Measurements from ENCODE around the gene ABCC3.

The ABCC3 gene

DNA sequence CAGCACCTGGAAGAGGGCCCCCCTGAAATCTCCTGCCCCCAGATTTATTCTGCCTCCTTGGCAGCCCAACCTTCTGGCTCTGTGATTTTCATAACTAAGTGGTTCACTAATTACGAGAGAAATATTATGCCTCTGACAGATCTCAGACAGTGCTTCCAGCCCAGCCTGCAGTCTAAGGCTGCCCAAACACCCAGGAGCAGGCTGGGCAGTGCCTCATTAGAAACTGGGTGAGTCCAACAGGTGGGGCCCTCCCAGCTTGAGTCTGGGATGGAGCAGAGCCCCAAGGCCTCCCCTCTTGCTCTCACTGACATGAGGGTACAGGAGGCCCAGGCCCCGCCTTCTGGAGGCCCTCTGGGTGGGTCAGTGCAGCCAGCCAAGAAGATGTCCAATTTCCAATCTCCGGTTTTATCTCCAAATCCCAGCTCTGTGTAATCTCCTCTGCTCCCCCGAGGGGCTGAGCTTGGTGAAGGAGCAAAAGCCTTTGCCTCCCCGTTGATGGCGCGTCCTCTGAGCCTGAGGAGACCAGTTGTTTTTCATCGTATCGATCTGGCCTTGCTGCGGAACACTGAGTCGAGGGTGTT lies 20.1 kb upstream of the ABCC3 start:
- H3K9me3 ChIP-seq = no peaks in the 10 kb centered on the region
- TF ChIP-seq Cebpa-rat (IDR thresholded peaks at IDR 0.05) = no peak
- H3K27me3 ChIP-seq = no peaks in the 10 kb centered on the region
- H3K4me2 ChIP-seq = peak overlapping the region; percentile 40; the same call in 1 of the 2 replicates
- no peak overlapping the region for H3K4me3 ChIP-seq
- H3K36me3 ChIP-seq = no peaks in the 10 kb centered on the region
- H3K4me1 ChIP-seq = peaks cover 19% of the 10 kb centered on the region
- H4K20me1 ChIP-seq = no peaks in the 10 kb centered on the region
- no peak overlapping the region for H3K27ac ChIP-seq
- H3K9ac ChIP-seq = no peak overlapping the region

DNA sequence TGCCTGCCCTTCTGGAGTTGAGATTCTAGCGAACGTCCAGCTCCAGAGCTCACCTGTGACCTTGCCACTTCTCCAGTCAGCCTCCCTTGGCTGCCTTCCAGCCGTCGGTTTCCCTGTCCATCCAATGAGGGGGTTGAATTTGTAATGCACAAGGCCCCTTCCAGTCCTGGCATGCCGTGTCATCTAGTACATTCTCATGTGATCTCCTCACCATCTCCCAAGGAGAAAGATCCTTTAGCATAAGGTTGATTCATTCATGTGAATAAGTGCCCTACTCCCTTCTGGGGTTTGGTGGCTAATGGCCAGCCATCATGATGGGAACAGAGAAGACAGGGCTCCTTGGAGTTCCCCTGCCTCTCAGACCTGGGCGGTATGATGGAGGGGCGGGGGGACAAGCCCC lies 18.9 kb upstream of the ABCC3 start:
- Histone ChIP-seq H3K27ac (no peak overlapping the region), H3K9me3 (no peaks in the 10 kb centered on the region), H3K36me3 (no peaks in the 10 kb centered on the region), H4K20me1 (no peaks in the 10 kb centered on the region), H3K4me3 (no peak overlapping the region), H3K4me2 (no peak overlapping the region), H3K9ac (no peak overlapping the region), H3K27me3 (no peaks in the 10 kb centered on the region), H3K4me1 (peaks cover 27% of the 10 kb centered on the region)
- no peak for TF ChIP-seq Cebpa-rat (IDR thresholded peaks at IDR 0.05)

- Histone ChIP-seq H3K4me2 (no peak overlapping the region), H3K36me3 (no peaks in the 10 kb centered on the region), H3K4me3 (no peak overlapping the region), H3K9me3 (no peaks in the 10 kb centered on the region), H3K9ac (no peak overlapping the region), H3K27ac (no peak overlapping the region), H3K4me1 (peaks cover 27% of the 10 kb centered on the region), H3K27me3 (no peaks in the 10 kb centered on the region), H4K20me1 (no peaks in the 10 kb centered on the region)
- no peak for TF ChIP-seq Cebpa-rat (IDR thresholded peaks at IDR 0.05)
Observed at GRCh38 chr17:50618300-50618699, 16.4 kb upstream of the ABCC3 start.

DNA sequence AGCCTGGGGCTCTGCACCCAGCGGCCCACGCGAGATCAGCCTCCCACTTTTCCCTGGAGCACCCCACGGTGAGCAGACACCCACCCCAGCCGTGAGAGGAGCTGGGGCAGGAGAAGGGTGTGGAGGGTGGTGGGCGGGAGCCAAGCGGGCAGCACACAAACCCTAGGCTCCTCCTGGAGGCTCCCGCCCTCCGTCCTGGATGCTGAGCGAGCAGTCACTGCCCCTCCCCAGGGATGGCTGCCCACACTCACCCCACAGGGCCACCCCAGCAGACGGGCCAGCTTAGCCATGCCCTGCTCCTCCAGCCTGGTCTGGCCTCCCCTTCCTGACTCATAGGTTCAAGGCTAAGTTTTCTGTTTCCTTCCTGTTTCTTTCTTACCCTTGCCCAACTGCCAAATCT lies 15.7 kb upstream of the ABCC3 start:
- Histone ChIP-seq H3K4me3 (no peak overlapping the region), H3K4me1 (peaks cover 25% of the 10 kb centered on the region), H3K27me3 (no peaks in the 10 kb centered on the region), H4K20me1 (no peaks in the 10 kb centered on the region), H3K4me2 (peak overlapping the region; percentile 53), H3K9ac (no peak overlapping the region), H3K9me3 (no peaks in the 10 kb centered on the region), H3K36me3 (no peaks in the 10 kb centered on the region), H3K27ac (peak overlapping the region; percentile 42)
- no peak for TF ChIP-seq Cebpa-rat (IDR thresholded peaks at IDR 0.05)

GRCh38 chr17:50619489-50619888 lies 15.2 kb upstream of the ABCC3 start:
- Histone ChIP-seq H3K4me1 (peaks cover 20% of the 10 kb centered on the region), H3K36me3 (no peaks in the 10 kb centered on the region), H3K4me2 (peak overlapping the region; percentile 53), H3K27me3 (no peaks in the 10 kb centered on the region), H4K20me1 (no peaks in the 10 kb centered on the region), H3K9me3 (no peaks in the 10 kb centered on the region), H3K9ac (no peak overlapping the region), H3K4me3 (no peak overlapping the region), H3K27ac (no peak overlapping the region)
- TF ChIP-seq Cebpa-rat (IDR thresholded peaks at IDR 0.05) = no peak

DNA sequence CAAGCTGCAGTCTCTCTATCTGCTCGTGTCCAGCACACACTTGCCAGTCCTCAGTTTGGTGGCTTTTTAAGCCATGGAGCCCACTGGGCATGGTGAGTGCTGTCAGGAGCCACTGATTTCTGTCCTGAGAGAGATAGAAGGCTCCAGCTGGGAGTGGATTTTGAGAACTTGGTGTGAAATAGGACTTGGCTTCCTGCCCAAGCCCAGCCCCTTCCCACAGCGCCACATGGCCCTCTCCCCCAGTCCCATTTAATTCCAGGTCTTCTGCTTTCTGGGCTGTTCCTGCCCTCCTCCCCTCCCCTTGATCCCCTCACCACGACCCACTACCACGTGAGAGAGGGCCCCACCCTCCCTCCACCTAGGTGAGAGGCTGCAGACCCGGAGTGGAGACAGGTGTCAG lies 14.4 kb upstream of the ABCC3 start:
- no peak overlapping the region for H3K4me2 ChIP-seq
- TF ChIP-seq Cebpa-rat (IDR thresholded peaks at IDR 0.05) = no peak
- no peak overlapping the region for H3K4me3 ChIP-seq
- H3K36me3 ChIP-seq = no peaks in the 10 kb centered on the region
- H3K4me1 ChIP-seq = peaks cover 26% of the 10 kb centered on the region
- no peak overlapping the region for H3K9ac ChIP-seq
- no peaks in the 10 kb centered on the region for H3K9me3 ChIP-seq
- H3K27me3 ChIP-seq = no peaks in the 10 kb centered on the region
- no peak overlapping the region for H3K27ac ChIP-seq
- H4K20me1 ChIP-seq = no peaks in the 10 kb centered on the region

- no peaks in the 10 kb centered on the region for H4K20me1 ChIP-seq
- peaks cover 32% of the 10 kb centered on the region for H3K4me1 ChIP-seq
- H3K4me3 ChIP-seq = no peak overlapping the region
- no peak overlapping the region for H3K9ac ChIP-seq
- H3K36me3 ChIP-seq = no peaks in the 10 kb centered on the region
- TF ChIP-seq Cebpa-rat (IDR thresholded peaks at IDR 0.05) = no peak
- H3K27ac ChIP-seq = no peak overlapping the region
- no peaks in the 10 kb centered on the region for H3K27me3 ChIP-seq
- H3K4me2 ChIP-seq = no peak overlapping the region
- no peaks in the 10 kb centered on the region for H3K9me3 ChIP-seq
Observed at GRCh38 chr17:50620858-50621257, 13.8 kb upstream of the ABCC3 start.

DNA sequence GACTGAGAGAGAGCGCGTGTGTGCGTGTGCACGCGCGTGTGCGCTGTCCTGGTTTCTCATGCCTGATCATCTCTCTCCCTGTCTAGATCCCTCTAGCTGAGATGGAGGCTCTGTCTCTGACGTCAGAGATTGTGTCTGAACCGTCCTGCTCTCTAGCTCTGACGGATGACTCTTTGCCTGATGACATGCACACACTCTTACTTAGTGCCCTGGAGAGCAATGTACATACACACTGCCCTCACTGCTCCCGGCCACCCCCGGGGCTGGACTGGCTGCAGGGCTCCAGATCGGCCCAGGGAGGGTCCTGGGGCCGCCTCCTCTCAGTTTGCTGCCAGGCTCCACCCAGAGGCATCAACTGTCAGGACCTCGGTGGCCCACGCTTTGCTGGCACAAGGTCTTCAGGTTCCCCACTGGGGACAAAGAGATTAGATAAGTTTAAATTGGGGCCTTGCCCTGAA lies 13.1 kb upstream of the ABCC3 start:
- Histone ChIP-seq H4K20me1 (no peaks in the 10 kb centered on the region), H3K4me2 (no peak overlapping the region), H3K27ac (no peak overlapping the region), H3K36me3 (no peaks in the 10 kb centered on the region), H3K27me3 (no peaks in the 10 kb centered on the region), H3K4me1 (peaks cover 40% of the 10 kb centered on the region), H3K9me3 (no peaks in the 10 kb centered on the region), H3K9ac (no peak overlapping the region), H3K4me3 (no peak overlapping the region)
- no peak for TF ChIP-seq Cebpa-rat (IDR thresholded peaks at IDR 0.05)

DNA sequence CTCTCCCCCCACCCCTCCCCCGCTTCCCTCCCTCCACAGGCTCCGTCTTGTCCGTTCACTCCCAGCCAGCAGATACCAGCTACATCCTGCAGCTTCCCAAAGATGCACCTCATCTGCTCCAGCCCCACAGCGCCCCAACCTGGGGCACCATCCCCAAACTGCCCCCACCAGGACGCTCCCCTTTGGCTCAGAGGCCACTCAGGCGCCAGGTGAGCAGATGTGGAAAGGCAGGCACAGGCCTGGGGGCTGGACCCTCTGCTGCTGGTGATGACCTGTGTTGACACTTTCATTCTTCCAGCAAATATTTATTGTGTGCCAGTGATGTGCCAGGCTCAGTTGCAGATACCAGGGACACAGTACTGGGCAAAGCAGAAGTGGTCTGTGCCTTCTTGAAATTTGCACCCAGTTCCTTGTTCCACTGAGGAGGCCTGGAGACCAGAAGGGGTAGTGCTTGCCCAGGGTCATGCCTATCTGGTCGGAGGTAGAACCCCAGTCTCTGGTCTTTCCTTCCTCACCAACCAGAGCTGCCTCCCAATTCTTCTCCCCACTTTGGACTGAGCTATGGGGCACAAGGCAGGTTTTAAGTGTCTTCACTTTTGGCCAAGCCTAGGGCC lies 10.3 kb upstream of the ABCC3 start:
- peak overlapping the region; percentile 88 for H3K4me2 ChIP-seq
- no peaks in the 10 kb centered on the region for H3K36me3 ChIP-seq
- TF ChIP-seq Cebpa-rat (IDR thresholded peaks at IDR 0.05) = no peak

GRCh38 chr17:50625032-50625871 lies 9.4 kb upstream of the ABCC3 start:
- no peak for TF ChIP-seq Cebpa-rat (IDR thresholded peaks at IDR 0.05)
- no peak overlapping the region for H3K4me3 ChIP-seq
- no peaks in the 10 kb centered on the region for H3K9me3 ChIP-seq
- H3K36me3 ChIP-seq = no peaks in the 10 kb centered on the region
- peak overlapping the region; percentile 88 for H3K4me2 ChIP-seq
- peak overlapping the region; percentile 62; the same call in 1 of the 2 replicates for H3K27ac ChIP-seq
- peaks cover 34% of the 10 kb centered on the region for H3K4me1 ChIP-seq
- no peaks in the 10 kb centered on the region for H4K20me1 ChIP-seq
- 0 out of 2 replicates have a peak overlapping the region, but pooled peaks have one; percentile 31 for H3K9ac ChIP-seq
- no peaks in the 10 kb centered on the region for H3K27me3 ChIP-seq

More for the DNA sequence above, 10.3 kb upstream of the ABCC3 start:
- Histone ChIP-seq H3K9me3 (no peaks in the 10 kb centered on the region), H3K27ac (no peak overlapping the region; the same call in 1 of the 2 replicates), H3K4me1 (peaks cover 42% of the 10 kb centered on the region), H3K4me3 (no peak overlapping the region), H4K20me1 (no peaks in the 10 kb centered on the region), H3K9ac (no peak overlapping the region), H3K27me3 (no peaks in the 10 kb centered on the region)

All from BLaER1 (cell line).